GM10266 (cell line): ENCODE measurements around the gene AHNAK2.

Experiments used
- DNase-seq: peaks from one replicate; pipeline ENCODE4 v3.0.0; 2012; ENCODE audit errors: extremely low spot score
- TF ChIP-seq, protein P1 (sequence below): IDR thresholded peaks from 2 replicates; pipeline ENCODE4 v1.5.1; 2012; ENCODE audit warnings: mild to moderate bottlenecking, low read depth; ENCODE audit not compliant: control insufficient read depth, insufficient read depth; ENCODE audit errors: missing control alignments

Gene AHNAK2

DNA sequence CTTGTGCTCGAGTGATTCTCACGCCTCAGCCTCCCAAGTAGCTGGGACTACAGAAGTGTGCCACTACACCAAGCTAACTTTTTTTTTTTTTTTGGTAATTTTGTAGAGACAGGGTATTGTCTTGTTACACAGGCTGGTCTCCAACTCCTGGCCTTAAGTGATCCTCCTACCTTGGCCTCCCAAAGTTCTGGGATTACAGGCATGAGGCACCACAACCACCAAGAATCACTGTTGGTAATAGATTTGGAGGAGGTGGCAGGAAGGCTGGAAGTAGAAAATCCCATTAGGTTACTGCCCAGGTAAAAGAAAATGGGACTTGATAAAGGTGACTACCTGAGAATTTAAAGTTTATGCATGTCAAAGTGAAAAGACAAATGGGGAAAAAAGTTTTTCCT is 44.1 kb upstream of the AHNAK2 start:
- no peak for DNase-seq
- TF ChIP-seq, protein P1, sequence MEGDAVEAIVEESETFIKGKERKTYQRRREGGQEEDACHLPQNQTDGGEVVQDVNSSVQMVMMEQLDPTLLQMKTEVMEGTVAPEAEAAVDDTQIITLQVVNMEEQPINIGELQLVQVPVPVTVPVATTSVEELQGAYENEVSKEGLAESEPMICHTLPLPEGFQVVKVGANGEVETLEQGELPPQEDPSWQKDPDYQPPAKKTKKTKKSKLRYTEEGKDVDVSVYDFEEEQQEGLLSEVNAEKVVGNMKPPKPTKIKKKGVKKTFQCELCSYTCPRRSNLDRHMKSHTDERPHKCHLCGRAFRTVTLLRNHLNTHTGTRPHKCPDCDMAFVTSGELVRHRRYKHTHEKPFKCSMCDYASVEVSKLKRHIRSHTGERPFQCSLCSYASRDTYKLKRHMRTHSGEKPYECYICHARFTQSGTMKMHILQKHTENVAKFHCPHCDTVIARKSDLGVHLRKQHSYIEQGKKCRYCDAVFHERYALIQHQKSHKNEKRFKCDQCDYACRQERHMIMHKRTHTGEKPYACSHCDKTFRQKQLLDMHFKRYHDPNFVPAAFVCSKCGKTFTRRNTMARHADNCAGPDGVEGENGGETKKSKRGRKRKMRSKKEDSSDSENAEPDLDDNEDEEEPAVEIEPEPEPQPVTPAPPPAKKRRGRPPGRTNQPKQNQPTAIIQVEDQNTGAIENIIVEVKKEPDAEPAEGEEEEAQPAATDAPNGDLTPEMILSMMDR: no peak

DNA sequence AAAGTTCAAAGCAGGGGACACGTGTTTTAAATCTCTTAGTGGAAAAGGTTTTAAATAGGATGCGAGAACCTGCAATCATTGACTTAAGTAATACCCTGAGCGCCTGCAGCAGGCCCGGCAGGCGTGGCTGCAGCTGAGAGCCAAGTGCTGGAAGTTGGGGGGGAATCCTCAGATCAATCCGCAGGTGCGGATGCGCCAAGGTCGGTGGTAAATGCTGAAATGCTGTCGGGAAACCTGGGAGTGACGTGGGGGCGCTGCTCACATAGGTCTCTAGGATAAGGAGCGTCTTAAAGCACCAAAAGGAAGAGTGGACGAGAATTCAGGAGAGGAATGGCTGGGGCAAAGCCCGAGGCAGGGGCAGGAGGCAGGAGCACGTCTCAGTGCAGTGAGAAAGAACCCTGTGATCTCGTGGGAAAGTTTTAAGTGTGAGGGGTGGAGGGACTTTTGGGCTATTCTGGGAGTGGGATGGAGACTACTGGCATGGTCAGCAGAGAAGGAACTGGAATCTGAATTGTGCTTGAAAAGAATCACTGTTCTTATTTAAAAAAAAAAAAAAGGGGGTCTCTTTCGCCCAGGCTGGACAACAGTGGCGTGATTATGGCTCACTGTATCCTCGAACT is 43.6 kb upstream of the AHNAK2 start:
- no peak for DNase-seq
- TF ChIP-seq, protein P1: no peak

DNA sequence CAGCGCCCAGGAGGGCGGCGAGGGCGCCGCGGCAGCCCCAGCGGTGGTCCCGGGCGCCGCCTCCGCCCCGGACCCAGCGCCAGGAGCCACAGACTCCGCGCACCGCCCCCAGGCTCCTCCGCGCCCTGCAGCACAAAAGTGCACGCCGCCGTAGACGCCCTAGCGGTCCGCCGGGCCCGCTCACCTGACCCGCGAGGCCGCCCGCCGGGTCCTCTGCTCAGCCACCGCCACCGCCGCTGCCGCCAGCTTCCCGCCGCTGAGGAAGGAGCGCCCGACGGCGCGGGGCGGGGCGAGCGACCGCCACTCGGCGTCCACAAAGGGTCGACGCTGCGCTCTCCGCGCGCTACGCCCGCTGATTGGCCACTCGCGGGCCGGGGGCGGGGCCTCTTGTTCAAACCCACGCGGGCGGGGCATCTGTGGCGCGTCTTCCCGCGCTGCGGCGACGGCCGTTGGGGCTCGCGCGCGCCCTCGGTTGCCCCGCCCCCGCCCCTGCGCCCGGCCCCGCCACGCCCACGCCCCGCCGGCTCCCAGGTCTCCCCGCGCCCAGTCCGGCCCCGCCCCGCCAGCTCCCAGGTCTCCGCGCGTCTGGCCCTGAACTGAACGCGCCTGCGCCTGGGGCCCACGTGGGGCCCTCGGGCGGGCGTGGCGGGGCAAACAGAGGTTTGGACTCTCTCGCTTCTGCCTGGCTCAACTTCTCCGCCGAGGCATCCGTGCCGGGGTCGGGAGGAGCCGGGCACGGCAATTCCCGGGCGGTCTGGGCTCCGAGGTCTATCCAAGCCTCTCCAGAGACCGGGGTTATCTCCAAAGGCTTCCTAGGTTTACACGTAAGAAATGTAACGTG is 42.9 kb upstream of the AHNAK2 start, which contains the start of gene CDCA4:
Gene CDCA4 (minus strand): TSS at position 269 of the 841 bp plus-strand sequence. CDS start 9,154 bp downstream, outside the sequence.
- TF ChIP-seq, protein P1: no peak
- DNase-seq: peak; percentile 100

DNA sequence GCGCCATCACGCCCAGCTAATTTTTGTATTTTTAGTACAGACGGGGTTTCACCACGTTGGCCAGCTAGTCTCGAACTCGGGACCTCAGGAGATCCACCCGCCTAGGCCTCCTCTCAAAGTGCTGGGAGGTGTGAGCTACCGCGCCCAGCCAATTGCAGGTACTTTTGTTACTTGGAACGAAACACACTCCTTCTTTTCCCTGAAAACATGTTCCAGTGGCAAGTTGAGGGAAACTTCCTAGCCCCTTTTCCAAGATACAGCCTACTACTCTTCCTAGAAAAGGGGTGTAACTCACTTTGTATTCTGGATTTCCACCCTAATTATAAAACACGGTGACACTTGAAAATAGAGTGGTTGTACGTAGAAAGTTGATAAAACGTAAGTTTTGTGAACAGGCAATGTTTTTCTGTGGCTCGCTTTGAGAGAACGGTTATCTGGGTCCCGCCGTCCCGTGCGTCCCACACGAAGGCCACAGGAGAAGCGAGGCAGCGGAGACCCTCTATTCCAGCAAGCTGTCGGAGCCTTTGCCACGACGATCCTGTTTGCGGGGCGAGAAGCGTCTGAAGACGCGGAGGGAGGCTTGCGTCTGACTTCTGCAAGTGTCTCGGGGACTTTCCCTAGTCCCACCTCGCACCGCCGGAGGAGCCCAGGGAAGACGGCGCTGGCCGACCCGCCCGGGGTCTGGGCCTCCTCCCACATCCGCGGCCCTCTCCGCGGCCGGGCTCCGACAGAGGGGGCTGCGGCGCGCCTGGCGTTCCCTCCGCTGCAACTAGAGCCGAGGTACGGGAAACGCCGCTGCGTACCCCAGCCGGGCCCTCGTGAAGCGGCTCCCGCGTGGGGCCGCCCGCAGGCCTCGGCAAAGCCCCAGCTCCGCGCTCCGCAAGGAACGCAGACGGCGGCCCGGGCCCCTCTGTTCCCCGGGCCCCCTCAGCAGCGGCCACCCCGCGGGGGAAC is 42.0 kb upstream of the AHNAK2 start:
- TF ChIP-seq, protein P1: no peak
- DNase-seq: peak; percentile 67

DNA sequence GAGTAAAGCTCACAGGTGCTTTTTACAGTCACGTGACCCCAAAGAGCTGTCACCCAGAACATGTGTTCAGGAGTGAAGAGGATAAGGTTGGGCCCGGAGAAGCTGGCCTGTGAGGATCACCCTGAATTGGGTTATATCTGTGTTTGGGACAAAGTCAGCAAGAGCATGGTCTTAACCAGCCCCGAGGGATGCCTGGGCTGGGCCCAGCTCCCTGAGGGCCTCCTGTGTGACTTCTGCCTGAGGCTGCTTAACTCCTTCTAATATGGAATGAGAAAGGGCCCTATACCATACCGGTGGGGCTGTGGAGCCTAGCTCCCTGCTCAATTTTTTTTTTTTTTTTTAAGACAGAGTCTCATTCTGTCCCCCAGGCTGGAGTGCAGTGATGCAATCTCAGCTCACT is 40.2 kb upstream of the AHNAK2 start:
- no peak for DNase-seq
- TF ChIP-seq, protein P1: no peak

DNA sequence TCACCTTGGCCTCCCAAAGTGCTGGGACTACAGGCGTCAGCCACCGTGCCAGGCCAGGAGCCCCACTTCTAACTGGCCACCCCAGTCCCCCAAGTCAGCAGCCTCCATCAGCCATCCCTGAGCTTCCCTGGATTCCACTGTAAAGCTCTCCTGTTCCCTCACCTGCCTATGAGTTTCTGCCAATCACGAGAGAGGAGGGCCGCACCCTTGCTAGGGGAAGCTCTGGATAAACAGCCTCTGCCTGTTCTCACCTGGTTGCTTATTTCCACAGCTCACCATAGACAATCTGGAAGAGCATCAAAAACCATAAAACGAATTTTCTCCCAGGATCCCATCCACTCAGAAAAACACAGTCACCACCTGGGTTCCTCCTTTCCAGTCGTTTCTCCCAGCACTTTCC is 37.7 kb upstream of the AHNAK2 start:
- no peak for DNase-seq
- TF ChIP-seq, protein P1: no peak
